GM18951 (cell line): Measurements from ENCODE around the gene SLFN5.

Source experiments
- POLR2A ChIP-seq: IDR thresholded peaks from 4 replicates; pipeline ENCODE4 v1.6.1; 2011; ENCODE audit warnings: mild to moderate bottlenecking; ENCODE audit not compliant: insufficient read length, insufficient read depth; ENCODE audit errors: extremely low read depth
- in situ Hi-C: fragments of 300-500 bp; cut with MboI; formaldehyde crosslinking; loops from one replicate; pipeline ENCODE4 v1.12.0; 2022; ENCODE audit warnings: low sequenced_read_pairs, mixed read lengths, inconsistent platforms; ENCODE audit not compliant: unreplicated experiment

The SLFN5 gene

GRCh38 chr17:35235289-35235688, 7.6 kb upstream of the SLFN5 start:
- in situ Hi-C loops: no loop called here
- no peak for TF ChIP-seq POLR2A

- in situ Hi-C loops: no loop called here
- TF ChIP-seq POLR2A: no peak
Measured at GRCh38 chr17:35235917-35236316, 7.0 kb upstream of the SLFN5 start.

GRCh38 chr17:35236821-35237220, 6.1 kb upstream of the SLFN5 start:
- no peak for TF ChIP-seq POLR2A

GRCh38 chr17:35238821-35239220, 4.1 kb upstream of the SLFN5 start:
- in situ Hi-C loops: no loop called here

More at GRCh38 chr17:35236821-35237220, 6.1 kb upstream of the SLFN5 start:
- in situ Hi-C loops: no loop called here

DNA sequence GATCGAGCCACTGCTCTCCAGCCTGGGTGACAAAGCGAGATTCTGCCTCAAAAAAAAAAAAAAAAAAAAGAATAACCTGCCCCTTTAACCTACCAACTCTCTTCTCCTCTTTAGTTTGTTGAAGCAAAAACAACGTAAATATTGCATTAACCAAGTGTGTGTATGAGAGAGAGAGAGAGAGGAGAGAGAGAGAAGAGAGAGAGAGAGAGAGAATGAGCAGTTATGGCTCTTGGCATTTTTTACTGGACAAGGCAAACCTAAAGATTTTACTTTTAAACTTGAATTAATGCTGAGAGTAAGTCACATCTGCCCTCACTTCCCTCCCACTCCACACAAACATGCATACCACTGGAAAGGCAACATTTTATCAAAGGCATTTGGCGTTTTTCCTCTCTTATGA, 3.0 kb upstream of the SLFN5 start:
- in situ Hi-C loops: no loop called here

More at GRCh38 chr17:35238821-35239220, 4.1 kb upstream of the SLFN5 start:
- TF ChIP-seq POLR2A: no peak

DNA sequence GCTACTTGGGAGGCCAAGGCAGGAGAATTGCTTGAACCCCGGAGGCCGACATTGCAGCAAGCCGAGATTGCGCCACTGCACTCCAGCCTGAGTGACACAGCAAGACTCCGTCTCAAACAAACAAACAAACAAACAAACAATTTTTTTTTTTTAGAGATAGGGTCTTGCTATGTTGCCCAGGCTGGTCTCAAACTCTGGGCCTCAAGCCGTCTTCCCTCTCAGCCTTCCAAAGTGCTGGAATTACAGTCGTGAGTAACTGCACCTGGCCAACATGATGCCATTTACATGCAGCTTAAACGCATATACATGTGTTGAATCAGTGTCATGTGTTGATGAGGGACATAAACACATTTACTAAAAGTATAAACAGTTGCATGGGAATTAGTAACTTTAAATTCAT, 2.0 kb upstream of the SLFN5 start:
- in situ Hi-C loops: no loop called here

More for the DNA sequence above, 3.0 kb upstream of the SLFN5 start:
- TF ChIP-seq POLR2A: no peak

GRCh38 chr17:35241520-35241919, 1.4 kb upstream of the SLFN5 start:
- TF ChIP-seq POLR2A: no peak
- in situ Hi-C loops: no loop called here

More for the DNA sequence above, 2.0 kb upstream of the SLFN5 start:
- TF ChIP-seq POLR2A: no peak

DNA sequence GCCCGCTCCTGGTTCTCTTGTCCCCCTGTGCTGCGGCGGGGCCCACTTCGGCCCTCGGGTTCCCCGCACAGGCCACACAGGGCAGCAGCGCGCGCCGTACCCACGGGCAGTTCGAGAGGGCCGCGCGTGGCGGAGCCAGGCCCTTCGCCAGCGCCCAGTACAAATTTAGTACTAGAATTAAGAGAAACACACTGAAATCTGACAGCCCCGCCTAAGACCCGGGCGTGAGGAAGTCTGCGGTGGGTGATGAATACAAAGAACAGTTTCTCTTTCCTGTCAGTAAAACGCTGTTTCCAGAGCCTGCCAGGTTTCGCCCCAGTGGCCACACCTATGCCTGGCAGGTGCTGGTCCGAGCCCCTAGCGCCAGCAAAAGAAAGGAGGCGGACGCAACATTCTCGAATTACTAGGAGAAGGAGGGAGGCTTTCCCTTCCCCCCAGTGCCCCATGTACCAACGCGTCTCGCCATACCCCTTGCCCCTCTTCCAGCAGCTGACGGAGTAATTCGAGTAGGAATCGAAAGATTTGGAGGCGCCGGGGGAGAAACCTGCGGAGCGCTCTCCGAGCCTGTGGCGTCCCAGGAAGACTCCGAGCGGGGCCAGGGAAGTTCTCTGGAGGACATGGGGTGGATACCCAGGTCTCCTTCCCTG, 591 bp upstream of the SLFN5 start:
- in situ Hi-C loops: no loop called here
- peak; percentile 38 for TF ChIP-seq POLR2A

- TF ChIP-seq POLR2A: no peak
- in situ Hi-C loops: no loop called here
Measured at GRCh38 chr17:35243561-35244340, 879 bp downstream of the SLFN5 start.

- in situ Hi-C loops: no loop called here
- no peak for TF ChIP-seq POLR2A
Measured at GRCh38 chr17:35244341-35245195, 1.7 kb downstream of the SLFN5 start.

DNA sequence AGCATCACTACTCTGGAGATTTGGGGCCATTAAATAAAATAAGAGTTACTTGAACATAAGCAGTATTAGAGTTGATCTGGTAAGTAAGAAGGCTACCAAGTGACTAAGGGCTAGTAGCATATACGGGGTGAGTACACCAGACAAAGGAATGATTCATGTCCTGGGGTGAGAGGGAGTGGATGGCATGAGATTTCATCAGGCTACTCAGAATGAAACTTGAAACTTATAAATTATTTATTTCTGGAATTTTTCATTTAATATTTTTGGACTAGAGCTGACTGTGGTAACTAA, 2.3 kb downstream of the SLFN5 start:
- in situ Hi-C loops: no loop called here

GRCh38 chr17:35252651-35253050, 9.8 kb downstream of the SLFN5 start:
- no peak for TF ChIP-seq POLR2A
- in situ Hi-C loops: no loop called here

More for the DNA sequence above, 2.3 kb downstream of the SLFN5 start:
- TF ChIP-seq POLR2A: no peak

DNA sequence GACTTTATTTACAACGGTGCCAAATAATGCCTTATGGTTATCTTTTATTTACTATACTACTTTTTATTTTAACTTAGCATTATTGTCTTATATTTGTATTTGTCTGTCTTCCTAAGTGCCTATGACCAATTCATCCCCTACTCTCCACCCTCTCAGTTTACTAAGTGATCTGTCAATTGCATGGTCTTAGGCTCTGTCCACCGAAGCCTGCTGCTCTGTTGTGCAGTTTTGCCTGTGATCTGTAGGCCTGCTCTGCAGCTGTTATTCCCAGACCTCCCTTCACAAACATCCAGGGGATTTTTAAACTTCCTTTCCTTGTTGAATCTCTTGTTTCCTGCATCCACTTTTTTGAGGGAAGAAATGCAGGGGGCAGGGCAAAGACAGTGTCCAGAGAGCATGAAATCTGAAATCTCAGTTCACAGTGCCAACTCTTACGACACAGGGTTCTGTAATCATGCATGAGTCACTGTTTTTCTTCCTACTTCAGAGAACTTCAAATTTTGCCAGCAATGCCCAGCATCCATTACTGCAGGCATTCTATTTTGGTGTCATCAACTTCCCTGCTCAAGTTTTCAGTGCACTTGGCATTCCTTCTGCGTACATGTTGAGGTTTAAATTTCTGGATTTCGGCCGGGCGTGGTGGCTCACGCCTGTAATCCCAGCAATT, 11.4 kb downstream of the SLFN5 start:
- in situ Hi-C loops: no loop called here
- TF ChIP-seq POLR2A: no peak
